Skeletal muscle satellite cell (primary cell): ENCODE measurements around the gene VWCE.
A peak's percentile ranks its signal among the peaks of the same experiment; 100 is the strongest.

Experiments
- H3K27me3 ChIP-seq: 2 replicates; pipeline ENCODE4 v1.7.0; 2013; ENCODE audit warnings: low read length; ENCODE audit not compliant: control insufficient read depth, insufficient read depth
- H3K36me3 ChIP-seq: 2 replicates; pipeline ENCODE4 v1.7.0; 2013; ENCODE audit warnings: mild to moderate bottlenecking, control low read depth, low read length; ENCODE audit not compliant: insufficient read depth
- H3K4me1 ChIP-seq: 2 replicates; pipeline ENCODE4 v1.7.0; 2013; ENCODE audit warnings: low read length; ENCODE audit not compliant: control insufficient read depth, insufficient read depth
- H3K4me2 ChIP-seq: 2 replicates; pipeline ENCODE4 v1.7.0; 2013; ENCODE audit warnings: mild to moderate bottlenecking, low read length
- H3K4me3 ChIP-seq: 2 replicates; pipeline ENCODE4 v1.7.0; 2013; ENCODE audit warnings: low read length
- H3K9ac ChIP-seq: 2 replicates; pipeline ENCODE4 v1.7.0; 2013; ENCODE audit warnings: mild to moderate bottlenecking, low read depth, low read length, moderate library complexity
- H3K9me3 ChIP-seq: replicated peaks from 2 replicates; pipeline ENCODE4 v1.7.0; 2013; ENCODE audit warnings: mild to moderate bottlenecking, control low read depth, low read length

Gene VWCE

DNA sequence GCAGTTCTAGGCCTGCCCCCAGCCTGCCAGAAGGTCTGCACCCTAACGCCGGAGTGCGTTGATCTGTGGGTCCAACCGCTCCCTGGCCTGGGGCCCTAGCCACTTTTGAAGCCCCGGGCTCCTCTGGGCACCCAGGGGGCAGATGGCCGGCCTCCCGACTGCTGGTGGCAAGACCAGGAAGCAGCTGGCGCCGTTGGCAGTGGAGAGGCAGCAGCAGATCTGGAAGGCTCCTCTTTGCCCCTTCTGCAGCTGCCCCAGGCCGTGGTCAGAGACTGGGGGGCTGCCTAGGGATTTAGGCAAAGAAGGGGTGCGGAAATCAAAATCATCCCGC is 445 bp upstream of the VWCE start:
- peak overlapping the region; percentile 99 for H3K4me2 ChIP-seq
- H3K4me3 ChIP-seq = peak overlapping the region; percentile 73
- H3K9me3 ChIP-seq = no peaks in the 10 kb centered on the region
- peaks cover 22% of the 10 kb centered on the region for H3K36me3 ChIP-seq
- H3K4me1 ChIP-seq = peaks cover 47% of the 10 kb centered on the region
- peak overlapping the region; percentile 72 for H3K9ac ChIP-seq
- H3K27me3 ChIP-seq = peaks cover 6% of the 10 kb centered on the region

DNA sequence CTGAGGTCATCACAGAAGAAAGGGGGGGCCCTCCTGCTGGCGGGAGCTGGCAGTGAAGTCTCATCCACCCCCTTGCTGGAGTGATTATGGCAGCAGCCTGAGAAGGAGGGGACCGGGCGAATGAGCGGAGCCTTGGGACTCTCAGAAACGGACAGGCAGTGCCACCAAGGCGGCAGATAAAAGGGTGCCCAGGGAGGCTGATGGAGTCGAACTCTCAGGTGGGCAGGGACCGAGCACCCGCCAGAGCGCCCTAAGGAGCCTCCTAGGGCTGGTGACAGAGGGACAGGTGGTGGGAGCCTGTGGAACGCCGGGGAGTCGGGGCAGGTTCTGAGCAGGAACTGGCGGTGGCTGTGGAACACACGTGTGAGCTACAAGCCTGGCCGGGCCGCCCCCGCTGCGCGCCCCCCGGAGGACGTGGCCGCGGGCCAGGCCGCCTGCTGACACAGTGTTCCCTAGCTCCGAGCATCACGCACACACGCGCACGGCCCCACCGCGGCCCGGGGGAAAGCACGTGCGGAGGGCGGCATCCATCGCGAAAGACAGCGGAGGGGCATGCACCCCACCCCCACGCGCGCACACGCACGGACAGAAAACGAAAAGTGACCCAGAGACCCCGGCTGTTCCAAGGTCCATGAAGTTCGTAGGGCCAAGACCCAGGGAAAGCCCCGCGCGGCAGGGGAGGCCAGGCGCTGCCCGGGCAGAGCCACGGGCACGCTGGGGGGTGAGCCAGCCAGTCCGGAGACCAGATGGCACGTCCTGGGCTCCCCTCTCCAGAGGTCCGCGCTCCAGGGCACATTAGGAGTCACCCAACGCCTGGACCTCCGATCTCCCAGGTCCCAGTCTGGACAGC is 1.0 kb downstream of the VWCE start:
- Histone ChIP-seq H3K9ac (peak overlapping the region; percentile 72), H3K9me3 (no peaks in the 10 kb centered on the region), H3K4me1 (peaks cover 46% of the 10 kb centered on the region), H3K27me3 (peaks cover 6% of the 10 kb centered on the region), H3K4me3 (peak overlapping the region; percentile 73), H3K4me2 (peak overlapping the region; percentile 99), H3K36me3 (peaks cover 8% of the 10 kb centered on the region)

DNA sequence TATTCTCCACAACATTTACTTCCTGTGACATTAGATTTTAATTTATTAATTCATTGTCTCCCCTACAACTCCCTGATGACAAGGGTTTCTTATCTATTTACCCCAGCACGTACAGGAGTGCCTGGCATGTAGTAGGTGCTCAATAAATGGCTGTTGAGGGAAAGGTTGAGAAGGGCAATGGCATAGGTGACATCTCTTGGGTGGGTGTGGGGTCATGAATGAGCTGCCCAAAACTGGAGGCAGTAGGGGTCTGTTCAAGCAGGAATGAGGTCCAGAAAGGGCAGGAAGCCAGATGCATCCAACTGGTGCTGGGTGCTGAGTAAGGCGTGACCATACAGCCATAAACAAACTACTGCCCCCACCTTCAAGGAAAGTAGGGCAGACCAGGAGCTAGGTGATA is 2.8 kb downstream of the VWCE start:
- Histone ChIP-seq H3K4me3 (no peak overlapping the region), H3K4me1 (peaks cover 29% of the 10 kb centered on the region), H3K4me2 (no peak overlapping the region), H3K27me3 (peaks cover 6% of the 10 kb centered on the region), H3K9ac (no peak overlapping the region), H3K36me3 (no peaks in the 10 kb centered on the region), H3K9me3 (no peaks in the 10 kb centered on the region)

DNA sequence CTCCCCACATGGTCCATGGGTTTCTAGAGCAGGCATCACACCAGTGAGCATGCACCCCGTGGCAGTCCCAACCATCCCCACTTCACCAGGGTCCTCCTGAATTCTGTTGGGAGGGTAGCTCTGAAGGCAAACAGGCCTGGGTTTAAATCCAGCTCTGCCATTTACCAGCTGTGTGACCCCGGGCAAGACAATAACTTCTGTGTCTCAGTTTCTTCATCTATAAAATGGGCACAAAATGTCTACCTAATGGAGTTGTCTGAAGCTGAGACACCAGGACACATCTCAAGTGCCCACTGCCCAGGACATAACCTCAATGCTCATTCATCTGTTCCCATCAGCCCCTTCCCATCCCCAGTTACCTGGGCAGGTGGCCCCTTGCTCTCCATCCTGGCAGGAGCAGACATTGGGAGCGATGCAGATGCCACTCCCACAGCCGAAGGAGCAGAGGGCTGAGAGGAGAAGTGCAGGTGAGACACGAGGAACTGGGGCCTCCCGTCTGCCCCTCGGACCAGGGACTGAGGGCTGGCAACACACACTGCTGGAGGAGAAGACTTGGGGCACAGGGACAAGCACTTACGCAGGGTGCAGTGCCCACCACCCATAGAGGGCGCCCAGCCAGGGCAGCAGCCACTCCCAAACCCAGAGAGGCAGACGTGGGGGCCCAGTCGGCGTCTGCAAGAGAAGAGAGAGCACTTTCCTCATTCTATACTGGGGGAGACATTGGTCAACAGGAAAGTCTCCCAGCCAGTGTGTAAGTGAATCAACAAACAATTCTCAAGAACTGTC is 4.0 kb downstream of the VWCE start:
- Histone ChIP-seq H3K4me2 (no peak overlapping the region), H3K4me3 (no peak overlapping the region), H3K27me3 (peaks cover 6% of the 10 kb centered on the region), H3K4me1 (peaks cover 23% of the 10 kb centered on the region), H3K9ac (no peak overlapping the region), H3K9me3 (no peaks in the 10 kb centered on the region), H3K36me3 (peaks cover 1% of the 10 kb centered on the region)

DNA sequence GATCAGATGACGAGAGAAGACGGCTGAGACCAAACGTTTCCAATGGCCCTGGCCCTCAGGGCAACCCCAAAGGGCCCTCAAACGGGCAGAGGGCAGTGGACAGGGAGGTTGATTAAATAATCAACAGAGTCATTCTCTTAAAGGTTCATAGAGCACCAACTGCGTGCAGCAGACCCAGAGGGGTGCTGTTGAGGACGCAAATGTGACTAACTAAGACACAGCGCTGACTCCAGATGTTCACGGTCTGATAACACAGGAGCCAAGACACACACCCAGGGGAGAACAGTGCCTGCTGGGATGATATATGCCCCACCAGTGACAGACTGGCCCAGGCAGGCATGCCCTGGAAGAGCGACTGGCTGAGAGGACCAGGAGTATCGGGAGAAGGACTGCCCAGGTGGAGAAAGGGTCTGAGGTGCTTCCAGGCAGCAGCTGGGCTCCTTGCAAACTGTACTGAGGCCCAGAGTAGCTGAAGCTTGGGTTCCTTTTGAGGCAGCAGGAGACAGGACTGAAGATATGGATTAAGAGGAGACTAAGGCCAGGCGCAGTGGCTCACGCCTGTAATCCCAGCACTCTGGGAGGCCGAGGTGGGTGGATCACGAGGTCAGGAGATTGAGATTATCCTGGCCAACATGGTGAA is 7.7 kb downstream of the VWCE start:
- H3K4me1 ChIP-seq = no peaks in the 10 kb centered on the region
- H3K4me3 ChIP-seq = no peak overlapping the region
- peaks cover 4% of the 10 kb centered on the region for H3K36me3 ChIP-seq
- H3K4me2 ChIP-seq = no peak overlapping the region
- H3K27me3 ChIP-seq = no peaks in the 10 kb centered on the region
- H3K9ac ChIP-seq = no peak overlapping the region
- H3K9me3 ChIP-seq = no peaks in the 10 kb centered on the region

DNA sequence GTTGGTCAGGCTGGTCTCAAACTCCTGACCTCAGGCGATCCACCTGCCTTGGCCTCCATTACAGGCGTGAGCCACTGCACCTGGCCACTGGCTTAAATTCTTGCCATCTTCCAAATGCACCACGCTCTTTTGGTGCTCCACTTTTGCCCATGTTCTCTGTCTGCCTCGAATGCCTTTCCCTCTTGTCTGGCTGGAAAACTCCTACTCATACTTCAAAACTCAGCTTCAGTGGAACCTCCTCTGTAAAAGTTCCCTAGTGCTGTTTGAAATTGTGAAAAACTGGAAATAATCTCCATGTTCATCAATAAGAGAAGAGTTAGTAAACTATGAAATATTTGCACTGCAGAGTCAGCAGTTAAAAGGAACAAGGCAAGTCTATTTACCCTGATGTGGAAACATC is 11.5 kb downstream of the VWCE start:
- peaks cover 4% of the 10 kb centered on the region for H3K36me3 ChIP-seq
- no peaks in the 10 kb centered on the region for H3K4me1 ChIP-seq
- H3K4me3 ChIP-seq = no peak overlapping the region
- H3K27me3 ChIP-seq = no peaks in the 10 kb centered on the region
- H3K9ac ChIP-seq = no peak overlapping the region
- no peaks in the 10 kb centered on the region for H3K9me3 ChIP-seq
- no peak overlapping the region for H3K4me2 ChIP-seq

DNA sequence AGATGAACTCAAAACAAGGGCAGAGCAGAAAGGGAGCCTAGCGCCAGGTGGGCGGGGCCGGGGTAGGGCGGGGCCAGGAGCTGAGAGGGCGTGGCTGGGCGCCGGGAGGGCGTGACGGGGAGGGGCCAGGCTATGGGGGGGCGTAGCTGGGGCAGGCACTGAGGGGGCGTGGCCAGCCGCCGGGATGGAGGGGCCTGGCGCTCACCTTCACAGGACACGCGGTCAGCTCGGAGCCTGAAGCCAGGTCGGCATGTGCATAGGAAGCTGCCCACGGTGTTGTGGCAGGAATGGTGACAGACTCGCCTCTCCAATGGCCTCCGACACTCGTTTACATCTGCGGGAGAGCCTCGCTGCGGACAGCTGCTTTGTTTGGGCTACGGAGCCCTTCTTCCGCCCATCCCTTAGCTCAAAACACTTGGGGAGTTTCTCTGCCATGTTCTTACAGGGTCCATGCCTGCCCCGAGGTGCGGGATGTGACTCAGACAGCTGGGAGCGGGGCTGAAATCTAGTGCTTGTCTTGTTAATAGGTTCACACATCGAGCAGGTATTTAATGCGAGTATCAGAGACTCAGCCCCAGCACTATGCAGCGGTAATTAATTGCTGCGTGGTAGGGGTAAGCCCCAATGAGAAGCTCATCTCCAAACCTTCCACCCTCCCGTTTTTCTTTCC is 13.4 kb downstream of the VWCE start:
- Histone ChIP-seq H3K36me3 (peaks cover 4% of the 10 kb centered on the region), H3K4me1 (no peaks in the 10 kb centered on the region), H3K27me3 (no peaks in the 10 kb centered on the region), H3K9ac (no peak overlapping the region), H3K4me3 (no peak overlapping the region), H3K4me2 (peak overlapping the region; percentile 37), H3K9me3 (no peaks in the 10 kb centered on the region)

DNA sequence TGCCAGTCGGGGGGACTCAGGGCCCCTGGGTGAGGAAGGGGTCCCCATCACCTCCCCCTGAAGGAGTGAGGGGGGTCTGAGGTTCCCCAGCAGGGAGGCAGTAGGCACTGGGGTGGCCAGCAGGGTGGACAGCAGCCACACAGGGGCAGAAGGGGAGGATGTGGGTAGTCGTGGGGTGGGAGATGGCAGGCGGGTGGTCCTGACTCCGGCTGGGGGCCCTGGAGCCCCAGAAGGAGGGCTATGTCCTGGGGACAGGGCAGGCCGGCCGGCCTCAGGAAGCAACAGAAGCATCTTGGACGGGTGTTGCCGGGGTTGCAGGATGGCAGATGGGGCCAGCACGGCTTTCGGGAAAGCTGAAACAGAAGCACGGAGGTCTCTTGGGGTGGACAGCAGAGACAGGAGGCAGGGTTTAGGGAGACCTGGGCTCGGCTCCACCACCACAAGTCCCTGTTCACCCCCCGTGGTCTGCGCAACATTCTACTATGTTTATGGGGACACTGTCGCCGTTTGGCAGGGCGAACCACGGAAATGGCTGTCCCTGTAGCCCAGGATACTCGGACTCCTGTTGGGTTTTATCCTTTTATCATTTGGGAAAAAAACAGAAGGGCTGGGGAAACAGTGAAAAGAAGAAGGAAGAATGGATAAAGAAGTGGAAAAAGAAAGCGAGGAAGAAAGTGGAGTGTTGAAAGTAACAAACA is 14.1 kb downstream of the VWCE start:
- Histone ChIP-seq H3K27me3 (no peaks in the 10 kb centered on the region), H3K4me3 (no peak overlapping the region), H3K4me1 (no peaks in the 10 kb centered on the region), H3K9ac (no peak overlapping the region), H3K4me2 (peak overlapping the region; percentile 1), H3K9me3 (no peaks in the 10 kb centered on the region), H3K36me3 (peaks cover 2% of the 10 kb centered on the region)

DNA sequence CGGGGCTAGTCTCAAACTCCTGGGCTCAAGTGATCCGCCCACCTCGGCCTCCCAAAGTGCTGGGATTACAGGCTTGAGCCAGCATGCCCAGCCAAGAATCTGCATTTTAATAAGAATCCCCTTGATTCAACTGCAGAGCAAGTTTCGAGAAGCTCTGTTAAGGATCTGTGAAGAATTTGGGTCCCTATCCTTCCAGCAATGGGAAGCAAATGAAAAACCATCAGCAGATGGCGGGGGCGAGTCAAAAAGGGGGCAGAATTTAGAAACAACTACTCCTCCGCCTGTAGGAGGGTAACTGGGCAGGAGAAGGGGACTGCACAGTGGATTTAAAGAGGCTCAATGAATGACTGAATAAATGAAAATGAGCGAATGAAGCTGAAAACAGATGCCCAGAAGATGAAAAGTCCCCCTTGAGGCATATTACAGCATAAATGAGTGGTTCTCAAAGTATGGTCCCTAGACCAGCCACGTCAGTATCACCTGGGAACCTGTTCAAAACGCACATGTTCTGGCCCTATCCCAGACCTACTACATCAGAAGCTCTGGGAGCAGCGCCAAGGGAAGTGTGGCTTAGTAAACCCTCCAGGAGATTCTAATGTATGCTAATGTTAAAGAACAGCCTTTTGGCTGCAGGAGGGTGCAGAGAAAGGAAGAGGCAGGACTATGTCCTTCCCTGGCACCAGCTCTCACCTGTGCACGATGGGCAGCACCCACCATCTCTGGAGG is 15.0 kb downstream of the VWCE start:
- H3K4me3 ChIP-seq = no peak overlapping the region
- no peaks in the 10 kb centered on the region for H3K36me3 ChIP-seq
- no peak overlapping the region for H3K4me2 ChIP-seq
- H3K9ac ChIP-seq = no peak overlapping the region
- H3K27me3 ChIP-seq = no peaks in the 10 kb centered on the region
- no peaks in the 10 kb centered on the region for H3K9me3 ChIP-seq
- no peaks in the 10 kb centered on the region for H3K4me1 ChIP-seq

DNA sequence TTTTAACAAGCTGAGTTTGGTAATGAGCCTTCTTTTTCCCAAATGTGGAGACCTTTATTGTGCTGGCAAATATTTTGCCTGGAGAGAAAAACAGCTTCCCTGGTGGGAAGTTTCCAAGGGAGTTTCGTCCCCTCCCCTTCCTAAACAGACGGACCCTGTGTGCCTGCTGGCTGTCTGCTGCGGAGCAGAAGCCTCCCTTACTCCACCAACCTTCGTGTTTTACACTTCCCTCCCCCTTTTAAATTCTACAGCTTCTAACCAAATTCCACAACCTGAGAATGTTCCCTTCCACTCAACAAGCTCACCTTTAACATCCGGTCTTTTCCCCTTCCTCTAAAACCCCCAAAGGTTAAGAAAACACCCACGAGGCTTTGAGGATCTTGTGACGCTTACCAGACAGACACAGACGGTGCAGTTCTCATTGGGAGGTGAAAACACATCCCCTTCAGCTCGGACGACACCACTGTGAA is 17.1 kb downstream of the VWCE start:
- no peaks in the 10 kb centered on the region for H3K36me3 ChIP-seq
- no peaks in the 10 kb centered on the region for H3K27me3 ChIP-seq
- H3K9me3 ChIP-seq = no peaks in the 10 kb centered on the region
- no peaks in the 10 kb centered on the region for H3K4me1 ChIP-seq
- H3K4me3 ChIP-seq = no peak overlapping the region
- no peak overlapping the region for H3K4me2 ChIP-seq
- H3K9ac ChIP-seq = no peak overlapping the region
